Neural cell (in vitro differentiated cells): Measurements from ENCODE around the gene BTBD9. TPM values are rescaled to one million over a fixed set of nuclear protein-coding genes. Genes with fewer than 3 reads are reported as not detected.

Source experiments
- H2AFZ ChIP-seq: fragments of 200-600, 300-800 bp; sonication (generic), shearing (Covaris generic); 2 replicates; pipeline ENCODE4 v1.6.0; 2014; ENCODE audit warnings: low read depth, mild to moderate bottlenecking, antibody characterized with exemption, low read length, moderate library complexity
- H3F3A ChIP-seq: fragments of 200-600 bp; shearing (Covaris generic); 2 replicates; pipeline ENCODE4 v1.6.1; 2016; ENCODE audit warnings: mild to moderate bottlenecking, moderate library complexity, mixed read lengths, antibody characterized with exemption, low read length; ENCODE audit not compliant: insufficient read depth, poor library complexity, severe bottlenecking
- H3K27ac ChIP-seq: fragments of 200-600, 300-800 bp; sonication (generic), shearing (Covaris generic); 2 replicates; pipeline ENCODE4 v1.5.1; 2014; ENCODE audit warnings: mild to moderate bottlenecking, low read length, moderate library complexity
- H3K27me3 ChIP-seq: fragments of 300-800, 200-600 bp; sonication (generic), shearing (Covaris generic); 2 replicates; pipeline ENCODE4 v1.6.0; 2014; ENCODE audit warnings: mild to moderate bottlenecking, low read depth, low read length, moderate library complexity; ENCODE audit not compliant: insufficient read depth
- H3K36me3 ChIP-seq: fragments of 300-800, 200-600 bp; sonication (generic), shearing (Covaris generic); 2 replicates; pipeline ENCODE4 v1.5.1; 2014; ENCODE audit warnings: mild to moderate bottlenecking, antibody characterized with exemption, low read length, moderate library complexity; ENCODE audit not compliant: insufficient read depth
- H3K4me2 ChIP-seq: fragments of 300-800, 200-600 bp; sonication (generic), shearing (Covaris generic); 2 replicates; pipeline ENCODE4 v1.6.0; 2014; ENCODE audit warnings: mild to moderate bottlenecking, low read length
- H3K4me3 ChIP-seq: fragments of 300-800, 200-600 bp; sonication (generic), shearing (Covaris generic); 2 replicates; pipeline ENCODE4 v1.5.1; 2014; ENCODE audit warnings: mild to moderate bottlenecking, low read length, moderate library complexity
- H3K79me2 ChIP-seq: fragments of 200-600 bp; shearing (Covaris generic); replicated peaks from 2 replicates; pipeline ENCODE4 v1.6.0; 2014; ENCODE audit warnings: mild to moderate bottlenecking, low read length, moderate library complexity; ENCODE audit not compliant: insufficient read depth
- H3K9ac ChIP-seq: fragments of 300-800, 200-600 bp; sonication (generic), shearing (Covaris generic); 2 replicates; pipeline ENCODE4 v1.6.1; 2016; ENCODE audit warnings: mild to moderate bottlenecking, low read length, mixed read lengths
- H3K9me2 ChIP-seq: fragments of 200-600 bp; shearing (Covaris generic); 2 replicates; pipeline ENCODE4 v1.6.1; 2016; ENCODE audit warnings: mild to moderate bottlenecking, low read length, mixed read lengths; ENCODE audit not compliant: insufficient read depth
- H3K9me3 ChIP-seq: fragments of 200-600, 300-800 bp; sonication (generic), shearing (Covaris generic); 2 replicates; pipeline ENCODE4 v1.6.1; 2016; ENCODE audit warnings: mild to moderate bottlenecking, mixed run types, low read length, moderate library complexity, mixed read lengths
- H4K20me1 ChIP-seq: fragments of 200-600 bp; shearing (Covaris generic); 2 replicates; pipeline ENCODE4 v1.6.1; 2016; ENCODE audit warnings: mild to moderate bottlenecking, mixed run types; ENCODE audit not compliant: insufficient read depth
- EP300 ChIP-seq: fragments of 450-650 bp; conservative IDR thresholded peaks from 2 replicates; pipeline ENCODE4 v1.6.1; 2014; ENCODE audit warnings: antibody characterized with exemption, mild to moderate bottlenecking, moderate library complexity; ENCODE audit not compliant: poor library complexity, severe bottlenecking
- EZH2 ChIP-seq: fragments of 200-600, 300-800 bp; shearing (Covaris generic), sonication (generic); IDR thresholded peaks from 2 replicates; pipeline ENCODE4 v1.6.1; 2014; ENCODE audit warnings: antibody characterized with exemption, low read length, borderline replicate concordance, mild to moderate bottlenecking; ENCODE audit not compliant: insufficient read depth, poor library complexity, severe bottlenecking
- MXI1 ChIP-seq: fragments of 450-650 bp; conservative IDR thresholded peaks from 2 replicates; pipeline ENCODE4 v1.6.1; 2014; ENCODE audit warnings: antibody characterized with exemption, mild to moderate bottlenecking; ENCODE audit not compliant: poor library complexity, severe bottlenecking
- POLR2AphosphoS5 ChIP-seq: IDR thresholded peaks from 2 replicates; pipeline ENCODE4 v1.6.1; 2012
- RAD21 ChIP-seq: fragments of 450-650 bp; conservative IDR thresholded peaks from 2 replicates; pipeline ENCODE4 v1.6.1; 2014; ENCODE audit warnings: antibody characterized with exemption, mild to moderate bottlenecking, moderate library complexity
- REST ChIP-seq: IDR thresholded peaks from 2 replicates; pipeline ENCODE4 v1.6.1; 2012; ENCODE audit warnings: borderline replicate concordance
- SMC3 ChIP-seq: fragments of 450-650 bp; conservative IDR thresholded peaks from 2 replicates; pipeline ENCODE4 v1.6.1; 2014; ENCODE audit warnings: antibody characterized with exemption, mild to moderate bottlenecking, moderate library complexity; ENCODE audit not compliant: poor library complexity
- TAF1 ChIP-seq: IDR thresholded peaks from 2 replicates; pipeline ENCODE4 v1.6.1; 2012; ENCODE audit warnings: low read depth
- polyA plus RNA-seq: library from polyadenylated mRNA; depleted of rRNA; stranded (reverse); fragments of >200 nt; gene quantifications from 2 replicates; pipeline ENCODE4 v1.2.3, GENCODE V29; 2014
- TF ChIP-seq, protein P1 (sequence below): fragments of 450-650 bp; IDR thresholded peaks from 2 replicates; pipeline ENCODE4 v1.5.1; 2014; ENCODE audit warnings: antibody characterized with exemption, mild to moderate bottlenecking, moderate library complexity; ENCODE audit not compliant: poor library complexity, severe bottlenecking

The BTBD9 gene
- polyA plus RNA-seq, 1 donor from 2014 or later, result 6.2 TPM

DNA sequence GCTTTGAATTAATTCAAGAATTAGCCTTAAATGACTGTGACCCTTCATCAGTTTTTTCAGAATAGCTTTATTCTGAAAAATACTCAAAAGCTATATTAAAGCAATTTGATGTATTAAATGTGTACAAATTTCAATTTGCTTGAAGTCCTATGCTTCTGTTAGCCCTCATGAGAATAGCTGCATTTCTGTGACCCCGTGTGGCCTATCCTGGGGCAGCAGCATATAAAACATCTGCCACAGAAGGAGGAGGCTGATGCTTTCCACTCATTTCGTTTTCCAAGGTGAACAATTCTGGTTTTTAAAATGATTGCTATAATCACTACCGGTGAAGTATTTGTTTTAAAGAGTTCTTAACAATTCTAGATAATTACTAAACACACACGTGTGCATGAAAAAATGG lies 360.3 kb downstream of the BTBD9 start:
- Histone ChIP-seq H3K9ac (no peak overlapping the region), H3K4me3 (no peak overlapping the region), H3K4me2 (no peak overlapping the region), H3K36me3 (no peaks in the 10 kb centered on the region), H3K79me2 (no peaks in the 10 kb centered on the region), H3K27me3 (no peaks in the 10 kb centered on the region), H3F3A (no peaks in the 10 kb centered on the region), H3K27ac (peak overlapping the region; percentile 65), H4K20me1 (no peaks in the 10 kb centered on the region), H3K9me2 (no peaks in the 10 kb centered on the region), H2AFZ (no peak overlapping the region), H3K9me3 (no peaks in the 10 kb centered on the region)
- no peak for TF ChIP-seq SMC3
- TF ChIP-seq POLR2AphosphoS5, result no peak
- TF ChIP-seq MXI1, result no peak
- TF ChIP-seq EZH2, result no peak
- TF ChIP-seq REST, result no peak
- TF ChIP-seq RAD21, result peak; percentile 48

GRCh38 chr6:38273325-38273724 lies 366.4 kb downstream of the BTBD9 start:
- no peaks in the 10 kb centered on the region for H4K20me1 ChIP-seq
- no peaks in the 10 kb centered on the region for H3K9me2 ChIP-seq
- no peaks in the 10 kb centered on the region for H3K79me2 ChIP-seq
- no peak overlapping the region for H3K4me3 ChIP-seq
- no peaks in the 10 kb centered on the region for H3K9me3 ChIP-seq
- TF ChIP-seq EP300 (no peak), EZH2 (no peak), REST (no peak), TAF1 (no peak), SMC3 (no peak), RAD21 (no peak), MXI1 (no peak)
- TF ChIP-seq, protein P1, sequence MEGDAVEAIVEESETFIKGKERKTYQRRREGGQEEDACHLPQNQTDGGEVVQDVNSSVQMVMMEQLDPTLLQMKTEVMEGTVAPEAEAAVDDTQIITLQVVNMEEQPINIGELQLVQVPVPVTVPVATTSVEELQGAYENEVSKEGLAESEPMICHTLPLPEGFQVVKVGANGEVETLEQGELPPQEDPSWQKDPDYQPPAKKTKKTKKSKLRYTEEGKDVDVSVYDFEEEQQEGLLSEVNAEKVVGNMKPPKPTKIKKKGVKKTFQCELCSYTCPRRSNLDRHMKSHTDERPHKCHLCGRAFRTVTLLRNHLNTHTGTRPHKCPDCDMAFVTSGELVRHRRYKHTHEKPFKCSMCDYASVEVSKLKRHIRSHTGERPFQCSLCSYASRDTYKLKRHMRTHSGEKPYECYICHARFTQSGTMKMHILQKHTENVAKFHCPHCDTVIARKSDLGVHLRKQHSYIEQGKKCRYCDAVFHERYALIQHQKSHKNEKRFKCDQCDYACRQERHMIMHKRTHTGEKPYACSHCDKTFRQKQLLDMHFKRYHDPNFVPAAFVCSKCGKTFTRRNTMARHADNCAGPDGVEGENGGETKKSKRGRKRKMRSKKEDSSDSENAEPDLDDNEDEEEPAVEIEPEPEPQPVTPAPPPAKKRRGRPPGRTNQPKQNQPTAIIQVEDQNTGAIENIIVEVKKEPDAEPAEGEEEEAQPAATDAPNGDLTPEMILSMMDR, result no peak
- no peaks in the 10 kb centered on the region for H3K36me3 ChIP-seq
- H3K9ac ChIP-seq, result no peak overlapping the region
- no peak overlapping the region for H3K4me2 ChIP-seq
- H2AFZ ChIP-seq, result no peak overlapping the region
- no peaks in the 10 kb centered on the region for H3F3A ChIP-seq
- H3K27me3 ChIP-seq, result no peaks in the 10 kb centered on the region
- H3K27ac ChIP-seq, result no peak overlapping the region
